NCI-H446 treated with DMSO at 0.1 percent for 48 hours (cell line): ENCODE results near the gene TAAR2.
"Not testable (repeated sequence)": the region's sequence is repeated elsewhere in the genome, so short reads cannot be mapped to it uniquely, and the experiment has no call there.

ENCODE experiments used
- DNase-seq: peaks from one replicate; lab custom pipeline; 2025; lab: John Stamatoyannopoulos, UW

Gene TAAR2

GRCh38 chr6:132612449-132613108, 11.5 kb downstream of the TAAR2 start:
- DNase-seq = no peak

- DNase-seq = no peak
Observed at GRCh38 chr6:132611616-132612015, 12.5 kb downstream of the TAAR2 start.

- DNase-seq = no peak
Observed at GRCh38 chr6:132607544-132608233, 16.4 kb downstream of the TAAR2 start.

- DNase-seq = no peak
Observed at GRCh38 chr6:132604635-132605152, 19.4 kb downstream of the TAAR2 start.

- DNase-seq = not testable (repeated sequence)
Observed at GRCh38 chr6:132600900-132601299, 23.2 kb downstream of the TAAR2 start.

GRCh38 chr6:132598473-132598872, 25.6 kb downstream of the TAAR2 start:
- DNase-seq = no peak

GRCh38 chr6:132596201-132596600, 27.9 kb downstream of the TAAR2 start:
- DNase-seq = no peak

GRCh38 chr6:132592855-132593254, 31.2 kb downstream of the TAAR2 start:
- no peak for DNase-seq

GRCh38 chr6:132590362-132590761, 33.7 kb downstream of the TAAR2 start:
- DNase-seq = no peak

- DNase-seq = no peak
Observed at GRCh38 chr6:132589454-132589853, 34.6 kb downstream of the TAAR2 start, which contains the start of gene TAAR5. Gene TAAR5, minus strand, starts transcription at chr6:132589741. Its CDS starts 55 bp downstream, at chr6:132589686.

GRCh38 chr6:132587424-132587823, 36.7 kb downstream of the TAAR2 start:
- no peak for DNase-seq

GRCh38 chr6:132584698-132585097, 39.4 kb downstream of the TAAR2 start:
- DNase-seq = no peak

- no peak for DNase-seq
Observed at GRCh38 chr6:132571774-132572173, 52.3 kb downstream of the TAAR2 start.

GRCh38 chr6:132570221-132570777, 53.8 kb downstream of the TAAR2 start, which contains the start of gene TAAR6:
Gene TAAR6, plus strand, starts transcription at chr6:132570322. Its CDS starts 0 bp downstream, at chr6:132570322.
- DNase-seq = no peak

- DNase-seq = no peak
Observed at GRCh38 chr6:132569170-132569569, 54.9 kb downstream of the TAAR2 start.

GRCh38 chr6:132568611-132569010, 55.5 kb downstream of the TAAR2 start:
- DNase-seq = no peak

- DNase-seq = no peak
Observed at GRCh38 chr6:132567566-132567965, 56.5 kb downstream of the TAAR2 start.
